Activated T-cell treated with anti-CD3 and anti-CD28 coated beads for 1 hour (primary cell): ENCODE measurements around the gene JAZF1.
"Not testable (repeated sequence)": the region's sequence is repeated elsewhere in the genome, so short reads cannot be mapped to it uniquely, and the experiment has no call there.

Source experiments
- DNase-seq: peaks from one replicate; pipeline ENCODE4 v3.0.0-alpha.2; 2020; ENCODE audit warnings: low read depth

Gene JAZF1

DNA sequence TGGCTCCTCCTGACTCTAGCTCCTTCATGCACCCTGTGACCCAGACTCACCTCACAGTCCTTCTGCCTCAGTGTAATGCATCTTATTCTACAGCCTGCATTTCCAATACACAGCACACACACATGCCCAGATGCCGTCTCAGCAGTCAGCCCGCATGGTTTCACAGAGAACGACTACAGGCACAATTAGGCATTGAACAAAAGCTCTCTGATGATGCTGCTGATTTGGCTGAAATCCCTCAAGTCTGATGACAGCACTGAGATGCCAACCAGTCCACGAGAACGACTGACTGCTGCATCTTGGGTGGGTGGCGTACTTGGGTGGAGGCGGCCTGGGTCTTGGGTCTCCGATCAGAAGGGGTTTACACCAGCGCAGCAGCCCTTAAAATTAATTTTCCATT, 240.3 kb downstream of the JAZF1 start:
- DNase-seq, result no peak

DNA sequence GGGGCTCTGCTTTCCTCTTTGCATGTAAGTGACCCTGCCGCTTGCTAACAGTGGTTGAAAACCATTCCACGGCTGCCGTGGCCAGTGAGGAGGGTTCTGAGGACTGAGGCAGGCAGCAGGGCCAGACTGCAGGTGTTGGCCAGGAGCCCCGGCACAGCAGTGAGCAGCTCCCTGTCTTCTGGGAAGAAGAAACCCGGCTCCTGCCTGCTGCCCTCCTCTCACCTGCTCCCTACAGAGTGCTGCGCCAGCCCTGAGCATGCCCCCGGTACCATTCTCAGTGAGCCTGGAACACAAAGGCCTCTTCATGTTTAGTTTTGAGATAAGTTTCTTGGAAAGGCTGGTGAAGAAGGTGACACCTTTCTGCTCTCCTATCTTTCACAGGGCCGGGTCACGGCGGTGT, 240.7 kb downstream of the JAZF1 start:
- DNase-seq, result no peak

DNA sequence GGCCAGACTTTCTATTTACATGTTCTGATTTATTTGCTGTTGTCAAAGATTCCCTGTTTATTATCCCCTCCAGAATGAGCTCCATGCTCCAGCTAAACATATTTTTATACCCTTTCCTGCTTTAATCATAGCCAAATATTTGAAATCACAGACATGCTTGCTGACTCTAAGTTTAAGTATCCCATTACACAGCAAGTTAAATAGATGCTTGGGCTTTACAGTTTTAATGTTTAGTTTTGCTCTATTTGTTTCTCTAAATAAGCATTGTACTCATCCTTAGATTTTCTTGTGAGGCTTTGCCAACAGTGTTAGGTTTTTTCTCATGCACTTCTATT, 243.9 kb downstream of the JAZF1 start:
- DNase-seq, result no peak

DNA sequence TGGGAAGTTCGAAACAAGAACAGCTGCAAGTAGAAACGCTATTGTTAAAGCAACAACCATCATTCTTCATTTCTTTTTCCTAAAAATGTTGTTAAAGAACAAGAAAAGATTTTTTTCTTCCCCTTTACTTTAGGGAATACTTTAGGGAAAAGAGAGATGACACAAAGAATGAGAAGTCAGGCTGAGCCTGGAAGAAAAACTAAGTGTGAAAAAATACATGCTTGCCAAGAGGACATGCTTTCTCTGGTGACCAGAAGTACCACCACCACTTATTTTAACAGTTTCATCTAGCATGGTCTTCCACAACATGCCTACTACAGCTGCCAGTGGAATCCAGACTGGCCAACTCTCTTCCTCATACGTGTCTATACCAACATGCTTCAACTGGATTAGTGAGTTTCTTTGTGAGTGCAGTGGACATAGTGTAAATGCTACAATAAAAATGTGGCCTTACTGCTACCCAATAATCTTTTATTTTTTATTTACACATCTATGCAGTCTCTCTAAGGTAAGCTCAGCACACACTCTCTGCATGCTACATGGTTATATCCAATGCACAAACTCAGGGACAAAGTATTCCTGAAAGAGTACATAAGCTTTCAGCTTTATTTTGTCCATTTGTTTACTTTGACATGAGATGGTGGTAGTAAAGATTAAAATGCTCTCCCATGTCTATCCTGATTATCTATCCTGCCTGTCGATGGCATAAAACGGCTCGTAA, 244.4 kb downstream of the JAZF1 start:
- no peak for DNase-seq

DNA sequence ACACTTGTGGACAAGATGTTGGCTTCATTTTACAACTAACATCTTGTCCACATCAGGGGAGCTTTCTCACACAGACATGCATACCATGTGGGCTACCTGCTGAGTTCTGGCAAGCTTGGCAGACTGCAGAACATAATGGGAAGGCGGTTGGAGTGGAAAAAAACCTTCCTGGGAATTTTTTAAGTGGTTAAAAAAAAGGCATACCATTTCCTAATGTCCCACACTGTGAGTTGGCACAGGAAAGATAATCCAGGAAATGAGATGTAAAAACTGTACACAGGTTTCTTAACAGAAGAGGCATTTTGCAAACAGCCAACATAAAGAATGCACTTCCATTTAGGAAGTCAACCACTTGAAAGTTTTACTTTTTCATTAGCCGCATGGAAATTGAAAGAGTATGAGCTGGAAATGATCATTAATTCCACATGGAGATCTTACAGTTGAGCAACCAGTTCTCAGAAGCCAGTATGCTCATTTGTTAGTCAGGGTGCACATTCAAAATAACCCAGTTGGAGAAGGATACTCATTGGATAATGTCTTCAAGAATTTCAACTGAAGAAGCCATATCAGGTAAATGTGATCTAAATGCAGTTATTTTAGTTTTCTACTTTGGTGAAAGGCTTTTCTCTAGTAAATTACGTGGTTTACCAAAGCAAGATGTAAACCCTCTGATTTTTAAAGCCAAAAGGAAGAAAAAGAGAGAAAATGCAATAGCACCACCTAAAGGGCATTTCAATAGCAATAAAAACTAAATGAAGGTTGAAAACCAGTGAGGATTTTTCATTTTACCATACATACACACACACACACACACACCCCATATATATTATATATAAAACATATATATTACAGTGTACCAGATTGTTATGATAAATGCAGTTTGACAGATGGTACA, 246.7 kb downstream of the JAZF1 start:
- DNase-seq, result no peak

DNA sequence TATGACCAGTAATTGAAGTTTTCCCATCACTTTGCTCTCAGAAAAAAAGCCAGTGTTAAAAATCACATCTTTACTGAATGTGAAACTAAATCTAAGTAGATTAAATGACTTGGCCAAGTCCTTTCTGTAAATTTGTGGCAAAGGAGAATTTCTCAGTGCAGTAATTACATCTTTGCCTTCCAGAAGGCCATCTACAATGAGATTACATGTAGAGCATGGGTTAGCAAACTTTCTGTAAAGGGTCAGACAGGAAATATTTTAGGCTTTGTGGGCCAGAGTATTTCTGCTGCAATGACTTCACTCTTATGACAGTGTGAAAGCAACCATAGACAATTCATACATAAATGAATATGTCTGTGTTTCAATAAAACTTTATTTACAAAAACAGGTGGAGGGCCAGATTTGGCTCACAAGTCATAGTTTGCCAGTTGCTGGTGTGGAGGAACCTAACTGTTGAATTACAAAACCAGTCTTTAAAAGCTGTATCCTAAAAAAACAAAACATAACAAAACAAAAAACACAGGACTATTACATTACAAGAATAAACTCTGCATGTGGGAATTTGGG, 249.6 kb downstream of the JAZF1 start:
- DNase-seq, result no peak

DNA sequence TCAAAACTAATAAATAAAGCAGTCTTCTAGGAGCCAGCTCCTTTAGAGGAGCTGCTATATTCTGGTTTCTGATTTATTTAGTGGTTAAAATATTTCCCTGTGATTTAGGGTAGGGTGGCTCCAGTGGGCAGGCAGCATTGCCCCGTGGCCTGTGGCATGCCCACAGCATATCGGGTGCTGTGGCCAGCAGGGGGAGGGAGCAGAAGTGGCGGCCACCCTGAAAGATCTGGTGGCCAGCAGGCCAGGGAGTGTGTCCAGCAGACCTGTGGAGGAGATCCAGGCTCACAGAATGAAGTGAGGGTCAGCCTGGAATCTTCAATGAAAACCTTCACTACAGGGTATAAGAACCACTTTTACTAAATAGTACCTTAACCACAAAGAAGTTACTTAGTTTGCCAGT, 251.5 kb downstream of the JAZF1 start:
- DNase-seq, result no peak

DNA sequence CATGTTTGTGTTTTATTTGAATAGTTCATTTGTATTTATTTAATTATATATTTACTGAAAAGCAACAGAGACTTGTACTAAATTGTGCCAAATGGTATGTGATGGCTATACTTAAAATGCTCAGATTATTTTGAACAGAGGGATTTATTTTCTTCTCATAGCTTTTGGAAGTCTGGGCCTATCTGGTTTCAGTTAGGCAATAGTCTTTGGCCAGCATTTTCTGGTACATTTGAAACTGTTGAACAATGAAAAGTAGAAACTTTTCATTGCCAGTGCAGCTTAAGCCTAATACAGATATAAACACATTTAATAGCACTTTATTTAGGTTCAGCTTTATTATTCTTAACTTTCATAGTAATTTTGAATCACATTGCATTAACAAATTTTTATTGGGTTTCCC, 252.6 kb downstream of the JAZF1 start:
- no peak for DNase-seq

DNA sequence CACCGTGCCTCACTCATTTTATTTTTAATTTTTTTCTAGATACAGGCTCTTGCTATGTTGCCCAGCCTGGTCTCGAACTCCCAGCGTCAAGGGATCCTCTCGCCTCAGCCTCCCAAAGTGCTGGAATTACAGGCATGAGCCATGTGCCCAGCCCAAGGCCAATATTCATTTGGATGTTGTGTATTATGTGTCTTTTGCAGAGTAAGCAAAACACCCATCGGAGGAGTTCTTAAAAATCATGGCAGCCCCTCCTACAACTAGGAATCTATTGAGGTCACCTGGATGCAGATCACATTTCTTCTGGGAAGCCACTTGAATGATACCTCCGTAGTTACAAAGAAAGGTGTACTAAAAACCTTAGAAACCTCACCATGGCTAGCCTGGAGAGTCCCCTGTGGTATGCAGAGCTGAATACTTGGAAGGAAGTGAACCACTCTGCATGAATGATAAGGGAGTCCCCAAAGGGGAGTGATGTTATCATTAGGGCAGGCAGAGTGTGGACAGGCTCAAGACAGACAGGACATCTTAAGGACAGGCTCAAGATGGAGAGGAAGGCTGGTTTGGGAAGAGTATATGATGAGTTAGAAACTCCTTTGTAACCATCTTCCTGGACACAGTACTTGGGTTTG, 254.9 kb downstream of the JAZF1 start:
- no peak for DNase-seq

DNA sequence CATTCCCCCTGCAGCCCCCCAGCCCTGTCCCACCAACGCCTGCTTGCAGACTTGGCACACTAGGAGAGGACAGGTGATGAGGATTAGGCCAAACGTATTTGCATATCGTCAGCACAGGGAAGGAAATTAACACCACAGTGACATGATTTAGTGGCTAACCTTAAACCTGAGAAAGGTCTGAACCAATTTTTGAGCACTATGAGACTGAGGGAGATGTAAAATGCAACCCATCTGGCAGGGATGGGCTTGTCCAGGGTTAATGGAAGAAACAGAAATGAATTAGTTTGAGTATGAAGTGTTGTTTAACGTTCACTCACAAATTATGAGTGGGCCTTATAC, 257.0 kb downstream of the JAZF1 start:
- no peak for DNase-seq

DNA sequence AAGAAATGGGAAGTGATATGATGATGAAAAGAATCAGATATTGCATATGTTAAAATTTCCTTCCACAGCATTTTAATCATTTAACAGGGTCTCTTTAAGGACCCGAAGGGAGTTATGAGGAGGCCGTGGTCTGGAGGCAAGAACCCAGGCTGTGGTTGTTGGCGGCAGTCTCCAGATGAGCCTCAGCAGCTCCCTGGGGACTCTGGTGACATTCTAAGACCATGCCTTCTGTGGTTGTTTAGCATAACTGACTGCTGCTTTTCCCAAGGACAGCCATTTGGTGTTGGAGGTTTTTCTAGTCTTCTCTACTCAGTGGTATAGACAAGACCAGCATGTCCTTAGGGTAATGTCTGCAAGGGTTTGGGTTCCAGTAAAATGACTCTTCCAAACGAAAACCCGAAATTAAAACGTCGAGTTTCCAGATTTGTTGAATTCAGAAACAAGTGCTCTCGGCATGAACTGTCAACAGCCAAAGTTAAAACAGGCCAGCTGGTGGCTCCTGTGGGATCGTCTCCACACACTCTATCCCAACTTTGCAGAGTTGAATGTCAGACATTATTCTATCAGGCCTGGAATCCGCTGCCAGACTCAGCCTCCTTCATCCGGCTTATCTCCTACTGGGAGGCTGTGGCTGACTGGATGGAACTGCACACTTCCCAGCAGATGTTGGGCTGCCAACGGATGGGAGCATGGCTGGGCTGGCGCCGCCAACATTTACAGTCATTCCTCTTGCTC, 257.5 kb downstream of the JAZF1 start:
- no peak for DNase-seq

DNA sequence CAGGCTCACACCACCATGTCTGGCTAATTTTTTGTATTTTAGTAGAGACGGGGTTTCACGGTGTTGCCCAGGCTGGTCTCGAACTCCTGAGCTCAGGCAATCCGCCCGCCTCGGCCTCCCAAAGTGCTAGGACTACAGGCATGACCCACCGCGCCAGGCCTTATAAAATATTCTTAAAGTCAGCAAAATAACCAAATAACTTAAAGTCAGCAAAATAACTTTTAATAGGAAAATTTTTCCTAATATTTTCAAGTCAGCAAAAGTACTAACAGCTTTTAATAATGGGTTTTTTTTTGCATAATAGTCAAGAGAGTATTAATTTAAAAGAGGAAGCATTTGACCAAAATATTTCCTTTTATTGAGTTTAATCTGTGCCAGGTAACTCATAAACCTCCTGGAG, 258.2 kb downstream of the JAZF1 start:
- not testable (repeated sequence) for DNase-seq

DNA sequence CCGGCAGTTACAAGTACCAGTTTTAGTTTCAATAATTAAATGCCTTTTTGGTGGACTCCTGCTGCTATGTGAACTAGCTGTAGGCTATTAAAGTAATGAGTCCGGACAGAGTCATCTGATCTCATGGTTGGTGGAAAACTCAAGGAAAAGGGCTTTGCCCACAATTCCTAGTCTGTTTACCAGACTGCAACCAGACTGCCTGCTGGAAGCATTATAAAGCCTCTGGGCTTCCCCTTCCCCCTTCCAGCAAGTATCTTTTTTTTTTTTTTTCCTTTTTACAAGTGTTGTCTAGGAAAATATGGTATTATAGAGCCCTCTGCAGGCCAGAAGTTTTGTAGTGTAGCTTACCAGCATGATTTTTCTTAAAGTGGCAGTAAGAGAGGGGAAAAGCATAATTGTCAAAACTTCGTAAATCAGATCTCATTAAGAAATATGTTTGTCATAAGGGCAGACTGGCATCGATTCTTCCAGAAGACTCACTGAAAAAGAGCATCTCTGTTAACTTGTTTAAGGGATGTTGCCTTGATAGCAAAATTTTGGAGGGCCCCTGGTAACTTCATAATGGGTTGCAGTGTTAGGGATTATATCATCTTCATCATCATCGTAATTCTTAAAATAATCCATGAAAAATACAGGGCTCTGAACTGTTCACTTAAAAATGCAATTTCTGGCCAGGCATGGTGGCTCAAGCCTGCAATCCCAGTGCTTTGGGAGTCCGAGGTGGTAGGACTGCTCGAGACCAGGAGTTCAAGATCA, 259.3 kb downstream of the JAZF1 start:
- DNase-seq, result no peak

DNA sequence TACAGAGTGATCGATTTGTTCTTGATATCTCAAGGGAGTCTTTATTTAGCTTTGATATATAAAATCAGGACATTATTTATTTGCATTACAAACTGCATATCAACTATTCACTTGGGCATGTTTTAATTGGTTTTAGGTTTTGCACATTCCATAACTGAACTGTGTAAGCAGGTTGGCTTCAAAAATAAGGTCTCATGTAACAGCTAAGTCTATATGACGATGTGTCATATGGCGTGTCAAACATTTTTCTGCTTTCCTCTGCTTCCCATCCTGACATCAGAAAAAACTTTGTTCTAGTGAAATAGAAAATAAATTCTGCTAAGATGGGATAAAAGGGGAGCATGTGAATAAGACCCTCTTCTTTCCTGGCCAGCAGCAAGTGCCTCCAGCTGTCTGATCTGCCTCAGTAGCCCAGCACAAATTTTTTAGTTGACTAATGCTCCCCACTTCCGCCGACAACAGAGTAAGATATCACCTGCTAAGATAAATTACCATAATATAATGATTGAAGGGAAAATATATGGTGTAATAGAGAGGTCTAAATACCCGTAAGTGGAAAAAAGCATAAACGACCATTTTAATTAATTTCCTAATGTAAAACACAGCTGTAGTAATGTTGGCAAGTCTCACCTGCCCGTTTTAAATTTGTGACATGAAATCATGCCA, 260.2 kb downstream of the JAZF1 start:
- no peak for DNase-seq

DNA sequence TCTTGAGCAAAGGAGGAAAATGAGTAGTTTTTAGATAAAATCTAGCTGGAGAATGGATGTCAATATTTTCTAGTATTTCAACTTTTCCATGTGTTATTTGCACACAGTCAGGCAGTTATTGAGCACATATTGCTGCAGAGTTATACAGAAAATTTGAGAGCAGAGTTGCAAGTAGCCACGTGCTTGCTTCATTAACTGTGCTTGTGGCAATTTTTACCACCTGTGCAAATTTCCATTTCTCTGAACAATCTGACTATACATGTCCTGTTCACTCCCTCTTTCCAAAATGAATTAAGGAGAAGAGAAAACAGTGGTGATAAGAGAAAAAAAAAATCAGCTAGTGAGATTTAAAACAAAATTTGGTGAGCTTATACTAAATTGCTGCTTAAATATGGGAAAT, 262.1 kb downstream of the JAZF1 start:
- no peak for DNase-seq

DNA sequence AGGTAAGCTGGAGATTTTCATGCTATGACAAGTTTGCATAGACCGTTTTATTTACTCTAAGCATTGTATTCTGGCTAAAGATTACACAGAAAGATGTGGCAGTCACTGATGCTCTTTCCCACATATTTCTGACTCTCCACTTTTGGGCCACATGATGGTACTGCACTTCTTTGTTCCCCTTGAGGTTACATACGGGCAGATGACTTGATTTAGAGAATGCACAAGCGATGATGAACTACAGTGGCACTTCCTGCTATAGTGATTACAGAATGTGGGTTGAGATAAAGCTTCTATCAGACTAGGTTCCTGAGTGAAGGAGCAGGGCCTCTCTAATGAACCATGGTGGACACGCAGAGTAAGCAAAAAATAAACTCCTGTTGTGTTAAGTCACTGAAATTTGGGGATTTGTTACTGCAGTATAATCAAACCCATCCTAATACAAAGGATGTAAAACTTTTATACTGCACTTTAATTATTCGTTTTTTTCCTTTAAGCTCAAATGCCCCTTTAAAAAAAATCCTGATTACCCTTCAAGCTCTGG, 262.8 kb downstream of the JAZF1 start:
- no peak for DNase-seq

DNA sequence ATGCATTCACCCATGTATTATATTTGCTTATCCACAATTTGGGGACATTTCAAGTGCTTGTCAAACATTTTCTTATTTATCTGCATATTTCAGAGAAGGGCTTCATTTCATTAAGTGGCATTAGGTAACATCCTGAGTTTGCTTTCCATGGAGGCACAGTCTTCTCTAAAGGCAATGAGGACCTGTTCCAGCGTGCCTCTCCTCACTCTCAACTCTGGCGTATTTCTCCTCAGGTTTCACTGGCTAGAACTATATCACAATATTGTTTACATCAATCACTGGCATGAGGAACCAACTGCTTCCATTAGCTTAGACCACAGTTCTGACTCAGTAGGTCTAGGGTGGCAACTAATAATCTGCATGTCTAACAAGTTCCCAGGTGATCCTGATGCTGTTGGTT, 263.5 kb downstream of the JAZF1 start:
- no peak for DNase-seq

DNA sequence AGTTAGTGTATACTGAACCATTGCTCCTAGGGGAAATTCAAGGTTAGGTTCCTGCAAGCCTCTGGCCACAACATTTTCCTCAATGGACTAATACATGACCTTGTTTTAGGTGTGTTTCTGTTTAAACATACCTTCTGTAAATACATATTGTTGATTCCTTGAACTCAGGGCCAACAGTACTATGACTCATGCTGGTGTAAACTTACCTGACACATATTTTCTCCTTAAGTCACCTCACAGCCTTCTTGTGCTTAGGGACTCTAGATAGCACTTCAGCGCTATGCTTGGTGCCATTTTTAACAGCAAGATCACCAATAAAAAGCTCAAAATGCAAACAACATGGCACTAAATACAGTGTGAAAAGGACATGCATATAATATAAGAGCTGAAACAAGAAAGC, 264.2 kb downstream of the JAZF1 start:
- DNase-seq, result no peak

DNA sequence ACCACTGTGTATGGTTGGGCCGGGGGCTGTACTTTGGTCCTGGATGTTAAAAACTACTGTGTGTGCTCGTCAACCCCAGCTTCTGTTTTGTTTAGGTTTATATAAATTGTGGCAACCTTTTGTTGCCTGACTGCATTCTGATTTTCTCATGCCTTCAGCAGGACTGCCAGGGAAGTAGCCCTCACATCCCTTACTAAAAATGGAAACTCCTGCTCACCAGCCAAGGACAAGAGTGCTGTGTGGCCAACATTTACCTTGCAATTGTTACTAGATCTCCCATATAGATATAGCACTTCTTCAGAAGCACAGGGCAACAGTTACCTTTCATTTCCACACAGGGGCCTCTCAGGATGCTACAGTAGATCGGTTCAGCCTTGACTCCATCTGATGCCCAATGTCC, 266.2 kb downstream of the JAZF1 start:
- no peak for DNase-seq

DNA sequence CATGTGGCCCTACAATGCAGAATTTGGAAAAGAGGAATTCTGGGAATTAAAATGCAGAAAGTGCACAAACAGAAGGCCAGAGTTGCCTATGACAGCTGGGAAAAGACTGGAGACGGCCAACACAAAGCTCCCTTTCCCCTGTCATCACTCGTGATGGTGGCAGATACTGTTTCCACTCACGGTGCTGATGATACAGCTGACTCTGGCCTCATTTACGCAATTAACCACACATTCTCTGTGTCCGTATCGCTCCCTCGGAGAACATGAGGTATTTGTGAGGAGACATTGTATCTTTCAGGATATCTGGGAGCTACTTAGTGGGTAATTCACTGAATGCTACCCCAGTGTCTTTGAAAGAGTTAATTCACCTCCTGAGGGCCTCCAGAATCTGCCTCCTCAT, 267.8 kb downstream of the JAZF1 start:
- DNase-seq, result no peak

DNA sequence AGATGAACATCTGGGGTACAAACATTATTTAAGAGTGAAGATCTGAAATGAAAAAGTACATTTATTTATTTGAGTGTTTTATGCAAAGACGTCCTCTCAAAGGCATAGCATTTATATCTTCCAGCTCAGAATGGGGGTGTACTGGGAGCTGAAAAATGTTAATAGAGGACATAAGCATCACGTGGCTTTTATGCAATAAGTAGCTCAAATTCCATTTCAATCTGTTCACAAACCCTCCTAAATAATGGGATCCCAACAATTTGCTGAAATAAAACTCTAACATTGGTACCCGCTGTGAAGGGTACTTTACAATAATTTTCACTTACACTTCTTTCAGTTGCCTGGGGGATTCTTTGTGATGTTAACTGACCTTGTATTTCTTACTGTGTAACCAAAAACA, 268.7 kb downstream of the JAZF1 start:
- no peak for DNase-seq
